OCI-LY7 (cell line): ENCODE results near the gene HLCS.

ENCODE experiments used
- CTCF ChIP-seq: fragments of 200-600 bp; sonication (generic); conservative IDR thresholded peaks from 2 replicates; pipeline ENCODE4 v1.5.1; 2014; ENCODE audit warnings: mild to moderate bottlenecking, antibody characterized with exemption, low read length, moderate library complexity, mixed read lengths
- EZH2phosphoT487 ChIP-seq: fragments of 200-600 bp; sonication (generic); IDR thresholded peaks from 2 replicates; pipeline ENCODE4 v1.6.1; 2018; ENCODE audit warnings: low read depth, borderline replicate concordance, mild to moderate bottlenecking, mixed run types, antibody characterized with exemption, low read length, moderate library complexity, mixed read lengths

- no peak; the same call in 1 of the 2 replicates for TF ChIP-seq CTCF
- no peak for TF ChIP-seq EZH2phosphoT487
Observed at GRCh38 chr21:36705679-36706481, 260.6 kb downstream of the HLCS start.
